GM18951 (cell line): ENCODE results near the gene PRKACA.

Experiments used
- POLR2A ChIP-seq: IDR thresholded peaks from 4 replicates; pipeline ENCODE4 v1.6.1; 2011; ENCODE audit warnings: mild to moderate bottlenecking; ENCODE audit not compliant: insufficient read length, insufficient read depth; ENCODE audit errors: extremely low read depth
- in situ Hi-C: fragments of 300-500 bp; cut with MboI; formaldehyde crosslinking; loops from one replicate; pipeline ENCODE4 v1.12.0; 2022; ENCODE audit warnings: low sequenced_read_pairs, mixed read lengths, inconsistent platforms; ENCODE audit not compliant: unreplicated experiment

The PRKACA gene

GRCh38 chr19:14072535-14073260 lies 44.9 kb downstream of the PRKACA start, which contains the start of gene MISP3:
TSS of gene MISP3 (plus strand) at chr19:14072786. CDS start at chr19:14073310, 524 bp downstream.
- TF ChIP-seq POLR2A: no peak
- in situ Hi-C loops: loop anchor here (5.0 to 10.0 kb wide), 2 partner anchors 190 to 478 kb away; no protein-coding TSS in a partner anchor

- in situ Hi-C loops: loop anchor here (5.0 to 10.0 kb wide), 2 partner anchors 188 to 476 kb away; no protein-coding TSS in a partner anchor
- TF ChIP-seq POLR2A: no peak
Measured at GRCh38 chr19:14070268-14071050, 47.1 kb downstream of the PRKACA start.

GRCh38 chr19:14066134-14066533 lies 51.4 kb downstream of the PRKACA start:
- in situ Hi-C loops: no loop called here
- no peak for TF ChIP-seq POLR2A

- TF ChIP-seq POLR2A: no peak
- in situ Hi-C loops: no loop called here
Measured at GRCh38 chr19:14063105-14063504, 54.5 kb downstream of the PRKACA start.

GRCh38 chr19:14062558-14062855 lies 55.1 kb downstream of the PRKACA start:
- no peak for TF ChIP-seq POLR2A
- in situ Hi-C loops: no loop called here

- in situ Hi-C loops: no loop called here
- TF ChIP-seq POLR2A: no peak
Measured at GRCh38 chr19:14061751-14062557, 55.6 kb downstream of the PRKACA start, which contains the start of gene PALM3. TSS of gene PALM3 (minus strand) at chr19:14062076. CDS start at chr19:14061980, 96 bp downstream.

- in situ Hi-C loops: no loop called here
- TF ChIP-seq POLR2A: no peak
Measured at GRCh38 chr19:14061081-14061749, 56.3 kb downstream of the PRKACA start.

GRCh38 chr19:14059652-14060155 lies 57.9 kb downstream of the PRKACA start:
- TF ChIP-seq POLR2A: no peak
- in situ Hi-C loops: no loop called here

GRCh38 chr19:14059093-14059480 lies 58.5 kb downstream of the PRKACA start:
- no peak for TF ChIP-seq POLR2A
- in situ Hi-C loops: no loop called here

- TF ChIP-seq POLR2A: no peak
- in situ Hi-C loops: no loop called here
Measured at GRCh38 chr19:14058182-14059092, 59.1 kb downstream of the PRKACA start.

GRCh38 chr19:14056741-14057356 lies 60.7 kb downstream of the PRKACA start:
- in situ Hi-C loops: no loop called here
- TF ChIP-seq POLR2A: no peak
